Neutrophil (primary cell): ENCODE measurements around the gene NID1.

Experiments
- H3K27ac ChIP-seq: fragments of 200-600 bp; sonication (generic); 2 replicates; pipeline ENCODE4 v1.5.1; 2016; ENCODE audit warnings: mild to moderate bottlenecking, moderate library complexity
- H3K27me3 ChIP-seq: fragments of 200-600 bp; sonication (generic); 2 replicates; pipeline ENCODE4 v1.6.0; 2016; ENCODE audit warnings: mild to moderate bottlenecking
- H3K36me3 ChIP-seq: fragments of 200-600 bp; sonication (generic); 2 replicates; pipeline ENCODE4 v1.5.1; 2017
- H3K4me1 ChIP-seq, 2 experiments: fragments of 200-600 bp in 1 of 2; sonication (generic) in 1 of 2; 1 replicate in 1 of 2; 2 replicates in 1 of 2; pipeline versions ENCODE4 v1.5.1 to v1.6.1; 2013 to 2016; ENCODE audit warnings: low read depth in 1 of 2, low read length in 1 of 2, mild to moderate bottlenecking in 1 of 2, moderate library complexity in 1 of 2; ENCODE audit not compliant: control insufficient read depth in 1 of 2, insufficient read depth in 1 of 2
- H3K4me3 ChIP-seq, 2 experiments: fragments of 200-600 bp in 1 of 2; sonication (generic) in 1 of 2; 1 replicate in 1 of 2; 2 replicates in 1 of 2; pipeline ENCODE4 v1.5.1; 2013 to 2016; ENCODE audit warnings: low read depth in 1 of 2, low read length in 1 of 2, mild to moderate bottlenecking in 1 of 2, moderate library complexity in 1 of 2
- H3K9me3 ChIP-seq: fragments of 200-600 bp; sonication (generic); 2 replicates; pipeline ENCODE4 v1.5.1; 2016
- TF ChIP-seq, protein P1 (sequence below): fragments of 200-600 bp; sonication (generic); IDR thresholded peaks from 2 replicates; pipeline ENCODE4 v1.5.1; 2016; ENCODE audit warnings: antibody characterized with exemption

The NID1 gene

DNA sequence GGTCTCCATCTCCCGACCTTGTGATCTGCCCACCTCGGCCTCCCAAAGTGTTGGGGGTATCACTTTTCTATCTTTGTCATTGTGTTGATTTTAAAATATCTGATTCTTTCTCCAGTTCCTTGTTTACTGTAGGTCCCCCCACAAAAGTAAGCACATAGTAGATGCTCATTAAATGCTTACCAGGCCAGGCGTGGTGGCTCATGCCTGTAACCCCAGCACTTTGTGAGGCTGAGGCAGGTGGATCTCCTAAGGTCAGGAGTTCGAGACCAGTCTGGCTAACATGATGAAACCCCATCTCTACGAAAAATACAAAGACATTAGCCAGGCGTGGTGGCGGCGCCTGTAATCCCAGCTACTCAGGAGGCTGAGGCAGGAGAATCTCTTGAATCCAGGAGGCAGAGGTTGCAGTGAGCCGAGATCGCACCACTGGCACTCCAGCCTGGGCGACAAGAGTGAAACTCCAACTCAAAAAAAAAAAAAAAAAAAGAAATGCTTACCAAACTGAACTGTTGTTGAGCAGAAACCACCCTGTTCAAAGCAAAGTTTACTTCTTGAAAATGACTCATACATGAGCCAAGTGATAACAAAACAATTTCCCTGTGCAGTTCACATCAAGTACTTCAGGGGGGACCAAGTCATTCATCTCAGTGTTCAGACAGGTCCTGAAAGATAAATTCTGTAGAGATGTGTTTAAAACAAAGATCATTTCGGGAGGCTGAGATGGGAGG is 24.3 kb upstream of the NID1 start:
- H3K9me3 ChIP-seq, result no peaks in the 10 kb centered on the region
- no peak overlapping the region for H3K27ac ChIP-seq
- no peaks in the 10 kb centered on the region for H3K4me1 ChIP-seq
- H3K27me3 ChIP-seq, result no peaks in the 10 kb centered on the region
- H3K36me3 ChIP-seq, result no peaks in the 10 kb centered on the region
- no peak overlapping the region for H3K4me3 ChIP-seq
- TF ChIP-seq, protein P1, sequence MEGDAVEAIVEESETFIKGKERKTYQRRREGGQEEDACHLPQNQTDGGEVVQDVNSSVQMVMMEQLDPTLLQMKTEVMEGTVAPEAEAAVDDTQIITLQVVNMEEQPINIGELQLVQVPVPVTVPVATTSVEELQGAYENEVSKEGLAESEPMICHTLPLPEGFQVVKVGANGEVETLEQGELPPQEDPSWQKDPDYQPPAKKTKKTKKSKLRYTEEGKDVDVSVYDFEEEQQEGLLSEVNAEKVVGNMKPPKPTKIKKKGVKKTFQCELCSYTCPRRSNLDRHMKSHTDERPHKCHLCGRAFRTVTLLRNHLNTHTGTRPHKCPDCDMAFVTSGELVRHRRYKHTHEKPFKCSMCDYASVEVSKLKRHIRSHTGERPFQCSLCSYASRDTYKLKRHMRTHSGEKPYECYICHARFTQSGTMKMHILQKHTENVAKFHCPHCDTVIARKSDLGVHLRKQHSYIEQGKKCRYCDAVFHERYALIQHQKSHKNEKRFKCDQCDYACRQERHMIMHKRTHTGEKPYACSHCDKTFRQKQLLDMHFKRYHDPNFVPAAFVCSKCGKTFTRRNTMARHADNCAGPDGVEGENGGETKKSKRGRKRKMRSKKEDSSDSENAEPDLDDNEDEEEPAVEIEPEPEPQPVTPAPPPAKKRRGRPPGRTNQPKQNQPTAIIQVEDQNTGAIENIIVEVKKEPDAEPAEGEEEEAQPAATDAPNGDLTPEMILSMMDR, result no peak

DNA sequence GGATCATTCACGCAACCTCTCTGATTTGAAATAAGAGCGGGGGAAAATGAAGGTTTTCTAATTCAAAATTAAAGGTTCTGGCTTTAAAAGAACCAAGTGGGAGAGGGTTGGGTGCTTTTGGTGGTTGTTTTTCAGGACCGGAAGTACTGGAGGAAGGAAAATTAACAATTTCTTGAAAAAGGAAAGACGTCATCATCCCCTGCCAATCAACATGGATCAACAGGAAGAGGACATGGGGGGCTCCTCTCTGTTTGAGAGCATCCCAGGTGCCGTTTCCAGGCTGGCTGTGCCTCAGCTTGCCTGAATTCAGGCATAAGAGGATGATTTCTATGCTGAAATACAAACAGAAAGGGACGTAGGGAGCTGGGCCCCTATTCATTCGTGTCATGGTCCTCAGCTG is 21.6 kb upstream of the NID1 start:
- H3K4me1 ChIP-seq, result no peaks in the 10 kb centered on the region
- no peaks in the 10 kb centered on the region for H3K9me3 ChIP-seq
- H3K36me3 ChIP-seq, result no peaks in the 10 kb centered on the region
- H3K27ac ChIP-seq, result no peak overlapping the region
- peaks cover 6% of the 10 kb centered on the region for H3K27me3 ChIP-seq
- TF ChIP-seq, protein P1, result no peak
- no peak overlapping the region for H3K4me3 ChIP-seq

DNA sequence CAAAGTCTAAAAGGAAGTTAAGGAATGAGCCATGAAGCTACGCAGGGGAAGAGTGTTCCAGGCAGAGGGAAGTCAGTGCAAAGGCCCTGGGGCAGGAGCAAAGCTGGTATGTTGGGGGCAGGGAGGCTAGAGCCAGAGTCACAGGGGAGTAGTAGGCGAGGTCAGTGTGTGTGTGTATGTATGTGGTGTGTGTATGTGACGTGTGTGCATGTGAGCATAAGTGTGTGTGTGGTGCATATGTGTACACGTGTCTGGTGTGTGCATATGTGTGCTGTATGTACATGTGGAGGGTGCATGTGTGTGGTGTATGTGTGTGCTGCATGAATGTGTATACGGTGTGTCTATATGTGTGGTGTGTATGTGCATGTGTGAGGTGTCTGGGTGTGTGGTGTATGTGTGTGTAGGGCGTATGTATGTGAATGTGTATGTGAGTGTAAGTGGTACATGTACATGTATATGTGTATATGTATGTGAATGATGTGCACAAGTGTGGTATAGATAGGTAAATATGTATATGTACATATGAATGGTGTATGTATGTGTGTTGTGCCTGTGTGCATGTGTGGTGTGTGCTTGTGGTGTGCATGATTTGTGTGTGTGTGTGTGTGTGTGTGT is 20.8 kb upstream of the NID1 start:
- Histone ChIP-seq H3K36me3 (no peaks in the 10 kb centered on the region), H3K27ac (no peak overlapping the region), H3K27me3 (peaks cover 6% of the 10 kb centered on the region), H3K4me3 (no peak overlapping the region), H3K9me3 (no peaks in the 10 kb centered on the region), H3K4me1 (no peaks in the 10 kb centered on the region)
- TF ChIP-seq, protein P1, result no peak

DNA sequence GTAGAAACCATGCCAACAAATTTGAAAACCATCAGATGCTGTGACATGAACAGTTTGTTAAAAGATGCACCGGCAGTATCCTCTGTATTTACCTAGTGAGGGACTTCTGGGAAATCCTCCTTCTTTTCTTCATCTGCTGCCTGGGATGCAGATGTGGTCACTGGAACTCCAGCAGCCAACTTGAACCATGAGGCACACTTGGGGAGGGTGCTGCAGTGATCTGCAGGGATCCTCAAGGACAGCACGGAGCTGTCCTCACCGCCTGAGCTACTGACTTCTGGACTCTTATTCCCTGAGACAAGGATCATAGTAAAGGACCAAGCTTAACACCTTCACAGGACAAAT is 19.5 kb upstream of the NID1 start:
- TF ChIP-seq, protein P1, result no peak
- Histone ChIP-seq H3K4me3 (no peak overlapping the region), H3K36me3 (no peaks in the 10 kb centered on the region), H3K4me1 (no peaks in the 10 kb centered on the region), H3K27ac (no peak overlapping the region), H3K9me3 (no peaks in the 10 kb centered on the region), H3K27me3 (peaks cover 6% of the 10 kb centered on the region)

DNA sequence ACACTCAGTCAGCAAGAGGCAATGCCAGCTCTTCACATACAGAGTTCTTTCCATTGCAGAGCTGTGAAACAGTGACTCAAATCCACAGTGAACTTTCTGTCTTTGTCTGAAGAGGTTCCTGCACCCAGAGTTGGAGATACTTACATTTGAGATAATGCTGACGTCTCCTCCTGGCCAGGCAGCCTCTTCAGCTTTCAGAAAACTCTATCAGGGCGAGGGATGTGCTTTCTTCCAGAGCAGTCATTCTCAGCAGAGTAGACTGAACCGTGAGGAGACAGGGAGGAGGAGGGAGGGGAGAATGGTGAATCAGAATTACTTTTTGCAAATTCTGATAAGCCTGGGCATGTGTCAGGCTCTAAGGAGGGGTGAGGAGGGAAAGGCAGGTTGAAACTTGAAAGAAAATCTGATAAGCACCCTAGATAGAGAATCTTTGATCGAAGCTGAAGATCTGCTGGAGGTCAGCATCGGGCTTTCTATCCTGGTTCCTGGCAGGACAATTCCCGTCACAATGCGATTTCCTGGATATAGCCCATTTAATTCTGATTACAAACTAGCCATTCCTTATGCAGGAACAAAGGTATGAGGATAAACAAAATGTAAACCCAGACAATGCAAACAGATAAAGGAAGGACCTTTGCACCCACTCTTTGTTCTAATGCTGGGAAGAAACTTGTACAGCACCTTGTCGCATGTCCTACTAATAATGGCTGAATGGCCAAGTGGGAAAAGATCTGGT is 18.9 kb upstream of the NID1 start:
- no peaks in the 10 kb centered on the region for H3K36me3 ChIP-seq
- TF ChIP-seq, protein P1, result no peak
- no peaks in the 10 kb centered on the region for H3K4me1 ChIP-seq
- peaks cover 6% of the 10 kb centered on the region for H3K27me3 ChIP-seq
- H3K9me3 ChIP-seq, result no peaks in the 10 kb centered on the region
- no peak overlapping the region for H3K4me3 ChIP-seq
- H3K27ac ChIP-seq, result no peak overlapping the region
